Activated CD8-positive, alpha-beta T cell treated with anti-CD3 and anti-CD28 coated beads for 36 hours (primary cell): Measurements from ENCODE around the gene DRG1. TPM values are rescaled to one million over a fixed set of nuclear protein-coding genes. Genes with fewer than 3 reads are reported as not detected.

ENCODE experiments used
- ATAC-seq: fragments of 200-7000 bp; cut with Tn5 transposase; one replicate; pipeline ENCODE4 v1.10.0; 2021; ENCODE audit warnings: mild to moderate bottlenecking, moderate library complexity
- CTCF ChIA-PET: fragments of 350-600 bp; sonication (Branson Sonifier 250); formaldehyde crosslinking; loops from one replicate; lab custom pipeline; 2021; ENCODE audit warnings: antibody characterized with exemption; lab: Charles Lee
- POLR2A ChIA-PET: fragments of 350-600 bp; sonication (Branson Sonifier 250); formaldehyde crosslinking; loops from one replicate; lab custom pipeline; 2021; ENCODE audit warnings: antibody characterized with exemption; lab: Charles Lee
- DNase-seq: peaks from one replicate; pipeline ENCODE4 v3.0.0-alpha.2; 2020
- H3K27ac Mint-ChIP-seq: one replicate; pipeline ENCODE4 v1.8.0; 2021; ENCODE audit warnings: mild to moderate bottlenecking, mixed read lengths
- H3K27me3 Mint-ChIP-seq: one replicate; pipeline ENCODE4 v1.8.0; 2021; ENCODE audit warnings: mixed read lengths
- H3K36me3 Mint-ChIP-seq: one replicate; pipeline ENCODE4 v1.8.0; 2021; ENCODE audit warnings: low read depth, mixed read lengths
- H3K4me1 Mint-ChIP-seq: one replicate; pipeline ENCODE4 v1.8.0; 2021; ENCODE audit warnings: low read depth, mixed read lengths
- H3K4me3 Mint-ChIP-seq: one replicate; pipeline ENCODE4 v1.8.0; 2021; ENCODE audit warnings: mild to moderate bottlenecking, moderate library complexity, mixed read lengths
- H3K9me3 Mint-ChIP-seq: one replicate; pipeline ENCODE4 v1.8.0; 2021; ENCODE audit warnings: mixed read lengths
- intact Hi-C: fragments of 100-400 bp; cut with micrococcal nuclease; formaldehyde crosslinking; loops from one replicate; pipeline ENCODE4 v1.10.0; 2022
- total RNA-seq, 2 experiments: library from RNA; stranded (reverse); gene quantifications; one replicate each; pipeline ENCODE4 v1.2.3, GENCODE V29; 2021
- TF ChIP-seq, protein P1 (sequence below): fragments of 200-600 bp; IDR thresholded peaks from one replicate; pipeline ENCODE4 v1.8.0; 2022; ENCODE audit warnings: antibody characterized with exemption, mild to moderate bottlenecking

DRG1 gene
- total RNA-seq, 2 experiments from 2014 or later, result 118 to 130 TPM

DNA sequence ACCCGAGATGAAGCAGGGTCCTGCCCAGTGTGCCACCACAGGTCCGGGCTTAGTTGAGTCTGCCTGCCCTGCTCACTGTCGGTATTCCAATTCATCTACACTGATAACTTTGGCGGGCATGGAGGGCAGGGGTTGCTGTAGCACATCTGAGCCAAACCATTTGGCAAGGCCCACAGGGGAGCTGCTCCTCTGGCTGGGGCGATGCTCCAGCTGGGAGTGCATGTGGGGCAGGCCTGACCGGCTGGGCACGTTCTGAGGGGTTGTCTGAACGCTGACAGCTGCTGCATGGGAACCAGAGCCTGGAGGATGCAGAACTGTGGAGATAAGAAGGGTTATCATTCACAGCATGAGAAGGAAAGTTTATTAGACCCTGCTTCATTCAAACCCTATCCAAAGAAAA lies 40.4 kb downstream of the DRG1 start:
- Mint-ChIP-seq H3K27ac (no peak overlapping the region), H3K9me3 (no peaks in the 10 kb centered on the region), H3K4me1 (peaks cover 4% of the 10 kb centered on the region), H3K36me3 (peaks cover 66% of the 10 kb centered on the region), H3K27me3 (no peaks in the 10 kb centered on the region), H3K4me3 (no peak overlapping the region)
- no peak for ATAC-seq
- no peak for DNase-seq
- TF ChIP-seq, protein P1, sequence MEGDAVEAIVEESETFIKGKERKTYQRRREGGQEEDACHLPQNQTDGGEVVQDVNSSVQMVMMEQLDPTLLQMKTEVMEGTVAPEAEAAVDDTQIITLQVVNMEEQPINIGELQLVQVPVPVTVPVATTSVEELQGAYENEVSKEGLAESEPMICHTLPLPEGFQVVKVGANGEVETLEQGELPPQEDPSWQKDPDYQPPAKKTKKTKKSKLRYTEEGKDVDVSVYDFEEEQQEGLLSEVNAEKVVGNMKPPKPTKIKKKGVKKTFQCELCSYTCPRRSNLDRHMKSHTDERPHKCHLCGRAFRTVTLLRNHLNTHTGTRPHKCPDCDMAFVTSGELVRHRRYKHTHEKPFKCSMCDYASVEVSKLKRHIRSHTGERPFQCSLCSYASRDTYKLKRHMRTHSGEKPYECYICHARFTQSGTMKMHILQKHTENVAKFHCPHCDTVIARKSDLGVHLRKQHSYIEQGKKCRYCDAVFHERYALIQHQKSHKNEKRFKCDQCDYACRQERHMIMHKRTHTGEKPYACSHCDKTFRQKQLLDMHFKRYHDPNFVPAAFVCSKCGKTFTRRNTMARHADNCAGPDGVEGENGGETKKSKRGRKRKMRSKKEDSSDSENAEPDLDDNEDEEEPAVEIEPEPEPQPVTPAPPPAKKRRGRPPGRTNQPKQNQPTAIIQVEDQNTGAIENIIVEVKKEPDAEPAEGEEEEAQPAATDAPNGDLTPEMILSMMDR, result no peak
- ChIA-PET POLR2A (interaction anchor here (0.9 to 1.0 kb wide), 2 partner anchors 29 to 49 kb away, joined by 3 read pairs; partner anchors contain the start of gene EIF4ENIF1), CTCF (interaction anchor here (1.2 to 2.3 kb wide), 2 partner anchors 12 to 196 kb away, joined by 3 to 9 read pairs; no protein-coding TSS in a partner anchor)
- intact Hi-C loops, result no loop called here

DNA sequence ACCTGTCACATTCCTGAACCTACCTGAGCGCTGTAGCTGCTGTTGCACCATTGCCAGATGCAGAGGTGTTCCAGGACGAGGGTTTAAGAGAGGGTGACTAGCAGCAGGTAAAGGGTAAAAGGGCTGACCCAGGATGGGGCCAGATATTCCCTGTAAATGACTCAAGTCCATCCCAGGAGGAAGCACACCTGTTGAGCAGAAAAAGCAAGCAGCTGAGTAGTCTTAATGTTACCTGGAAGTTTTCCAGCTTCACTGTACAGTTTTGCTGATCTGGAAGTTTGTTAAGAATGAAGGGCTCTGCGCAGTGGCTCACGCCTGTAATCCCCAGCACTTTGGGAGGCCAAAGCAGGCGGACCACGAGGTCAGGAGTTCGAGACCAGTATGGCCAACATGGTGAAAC lies 41.3 kb downstream of the DRG1 start:
- Mint-ChIP-seq H3K9me3 (no peaks in the 10 kb centered on the region), H3K4me1 (peaks cover 4% of the 10 kb centered on the region), H3K27me3 (no peaks in the 10 kb centered on the region), H3K27ac (peak overlapping the region; percentile 14), H3K4me3 (no peak overlapping the region), H3K36me3 (peaks cover 64% of the 10 kb centered on the region)
- ATAC-seq (no peak), DNase-seq (no peak)
- CTCF ChIA-PET, result interaction anchor here (1.2 to 2.3 kb wide), 2 partner anchors 12 to 195 kb away, joined by 3 to 9 read pairs; no protein-coding TSS in a partner anchor
- POLR2A ChIA-PET, result interaction anchor here (0.9 kb wide), 1 partner anchor 28 kb away, joined by 3 read pairs; no protein-coding TSS in a partner anchor
- intact Hi-C loops, result no loop called here
- TF ChIP-seq, protein P1, result no peak

DNA sequence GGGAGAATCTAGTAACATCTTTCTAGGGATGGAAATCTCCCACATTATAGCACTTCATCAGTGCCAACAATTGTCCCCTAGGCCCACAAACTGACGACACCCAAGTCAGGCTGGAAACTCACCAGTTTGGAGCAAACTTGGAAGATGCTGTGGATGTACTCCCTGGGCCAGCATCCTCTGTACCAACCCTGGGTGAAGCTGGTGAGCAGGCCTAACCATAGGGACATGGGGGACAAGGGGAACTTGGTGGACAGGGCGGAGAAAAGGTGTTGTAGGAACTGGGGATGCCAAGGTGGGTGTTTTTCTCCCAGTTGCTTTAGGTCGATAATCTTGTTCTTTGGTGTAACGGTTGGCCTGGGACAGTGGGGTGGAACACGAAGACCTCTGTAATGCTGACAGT lies 42.2 kb downstream of the DRG1 start:
- ATAC-seq (no peak), DNase-seq (no peak)
- Mint-ChIP-seq H3K9me3 (no peaks in the 10 kb centered on the region), H3K4me1 (peaks cover 4% of the 10 kb centered on the region), H3K27me3 (no peaks in the 10 kb centered on the region), H3K4me3 (no peak overlapping the region), H3K27ac (peak overlapping the region; percentile 46), H3K36me3 (peaks cover 61% of the 10 kb centered on the region)
- TF ChIP-seq, protein P1, result no peak
- intact Hi-C loops, result no loop called here
- ChIA-PET CTCF (interaction anchor here (2.3 kb wide), 1 partner anchor 11 kb away, joined by 9 read pairs; no protein-coding TSS in a partner anchor), POLR2A (no interaction called here)

DNA sequence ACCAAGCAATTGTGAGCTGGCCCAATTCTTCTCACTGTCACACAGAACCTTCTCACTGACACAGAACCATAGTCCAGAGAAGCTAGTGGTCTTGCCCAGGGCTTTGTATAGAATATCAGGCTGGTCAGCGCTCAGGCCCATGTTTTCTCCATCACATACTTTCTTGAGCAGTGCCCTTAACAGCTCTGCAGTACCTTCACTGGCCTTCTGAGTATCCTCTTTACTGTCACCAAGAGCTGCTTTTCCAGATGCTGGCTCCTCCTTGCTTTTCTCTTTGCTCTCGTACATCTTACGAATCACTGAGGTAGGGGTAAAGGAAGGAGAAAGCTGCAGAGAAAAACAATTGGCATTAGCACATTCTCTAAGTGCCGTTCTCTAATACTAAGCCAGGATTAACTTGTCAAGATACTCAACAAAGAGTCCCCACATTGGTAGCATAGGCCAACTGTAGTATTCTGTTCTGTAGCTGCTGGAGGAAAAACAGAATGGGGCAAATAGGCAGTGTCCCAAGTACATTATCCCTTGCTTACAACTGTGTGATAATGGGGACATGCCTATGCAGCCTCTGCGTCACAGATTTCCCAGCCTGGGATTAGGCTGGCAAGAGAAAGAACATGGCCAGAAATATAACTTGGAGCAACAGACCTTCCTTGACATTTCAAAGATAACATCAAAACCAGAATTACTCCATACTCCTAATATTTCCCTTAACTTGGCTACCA lies 43.5 kb downstream of the DRG1 start:
- no peak overlapping the region for H3K27ac Mint-ChIP-seq
- H3K9me3 Mint-ChIP-seq, result no peaks in the 10 kb centered on the region
- TF ChIP-seq, protein P1, result no peak
- H3K36me3 Mint-ChIP-seq, result peaks cover 49% of the 10 kb centered on the region
- intact Hi-C loops, result no loop called here
- no peak for DNase-seq
- no peaks in the 10 kb centered on the region for H3K4me1 Mint-ChIP-seq
- no peak overlapping the region for H3K4me3 Mint-ChIP-seq
- H3K27me3 Mint-ChIP-seq, result no peaks in the 10 kb centered on the region
- no peak for ATAC-seq
- ChIA-PET POLR2A (interaction anchor here (0.6 to 0.8 kb wide), 2 partner anchors 34 to 81 kb away, joined by 3 to 4 read pairs; no protein-coding TSS in a partner anchor), CTCF (interaction anchor here (0.9 to 1.0 kb wide), 2 partner anchors 8 to 141 kb away, joined by 3 read pairs; no protein-coding TSS in a partner anchor)

DNA sequence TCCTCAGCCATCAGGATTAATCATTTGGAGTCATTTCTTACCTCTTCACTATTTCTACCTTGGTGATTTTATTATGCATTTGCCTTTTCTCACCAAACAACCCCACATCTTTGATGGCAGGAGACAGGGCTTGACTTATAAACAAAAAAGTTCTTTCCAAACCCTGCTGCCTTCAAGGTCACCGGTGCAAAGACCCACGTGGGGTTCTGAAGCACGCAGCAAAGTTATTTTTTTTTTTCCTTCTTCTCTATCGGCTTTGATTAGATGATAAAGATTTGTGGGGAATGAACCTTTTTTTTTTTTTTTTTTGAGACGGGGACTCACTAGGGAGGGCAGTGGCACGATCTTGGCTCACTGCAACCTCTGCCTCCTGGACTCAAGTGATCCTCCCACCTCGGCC lies 44.1 kb downstream of the DRG1 start:
- no peak overlapping the region for H3K4me3 Mint-ChIP-seq
- ATAC-seq (no peak), DNase-seq (no peak)
- ChIA-PET CTCF (no interaction called here), POLR2A (no interaction called here)
- no peaks in the 10 kb centered on the region for H3K9me3 Mint-ChIP-seq
- TF ChIP-seq, protein P1, result no peak
- intact Hi-C loops, result no loop called here
- H3K36me3 Mint-ChIP-seq, result peaks cover 47% of the 10 kb centered on the region
- no peaks in the 10 kb centered on the region for H3K4me1 Mint-ChIP-seq
- H3K27ac Mint-ChIP-seq, result no peak overlapping the region
- H3K27me3 Mint-ChIP-seq, result no peaks in the 10 kb centered on the region
